LNCaP clone FGC (cell line): ENCODE results near the gene SEC22A.

ENCODE experiments used
- DNase-seq: peaks from one replicate; pipeline ENCODE4 v3.0.0-alpha.2; 2011; ENCODE audit warnings: low read depth
- H3K4me3 ChIP-seq: 2 replicates; pipeline ENCODE4 v1.5.1; 2011; ENCODE audit warnings: mild to moderate bottlenecking, low read depth, low read length, control low read depth
- TF ChIP-seq, protein P1 (sequence below): IDR thresholded peaks from 2 replicates; pipeline ENCODE4 v1.5.1; 2012; ENCODE audit warnings: mild to moderate bottlenecking; ENCODE audit not compliant: control insufficient read depth, insufficient read depth; ENCODE audit errors: extremely low read depth

The SEC22A gene

DNA sequence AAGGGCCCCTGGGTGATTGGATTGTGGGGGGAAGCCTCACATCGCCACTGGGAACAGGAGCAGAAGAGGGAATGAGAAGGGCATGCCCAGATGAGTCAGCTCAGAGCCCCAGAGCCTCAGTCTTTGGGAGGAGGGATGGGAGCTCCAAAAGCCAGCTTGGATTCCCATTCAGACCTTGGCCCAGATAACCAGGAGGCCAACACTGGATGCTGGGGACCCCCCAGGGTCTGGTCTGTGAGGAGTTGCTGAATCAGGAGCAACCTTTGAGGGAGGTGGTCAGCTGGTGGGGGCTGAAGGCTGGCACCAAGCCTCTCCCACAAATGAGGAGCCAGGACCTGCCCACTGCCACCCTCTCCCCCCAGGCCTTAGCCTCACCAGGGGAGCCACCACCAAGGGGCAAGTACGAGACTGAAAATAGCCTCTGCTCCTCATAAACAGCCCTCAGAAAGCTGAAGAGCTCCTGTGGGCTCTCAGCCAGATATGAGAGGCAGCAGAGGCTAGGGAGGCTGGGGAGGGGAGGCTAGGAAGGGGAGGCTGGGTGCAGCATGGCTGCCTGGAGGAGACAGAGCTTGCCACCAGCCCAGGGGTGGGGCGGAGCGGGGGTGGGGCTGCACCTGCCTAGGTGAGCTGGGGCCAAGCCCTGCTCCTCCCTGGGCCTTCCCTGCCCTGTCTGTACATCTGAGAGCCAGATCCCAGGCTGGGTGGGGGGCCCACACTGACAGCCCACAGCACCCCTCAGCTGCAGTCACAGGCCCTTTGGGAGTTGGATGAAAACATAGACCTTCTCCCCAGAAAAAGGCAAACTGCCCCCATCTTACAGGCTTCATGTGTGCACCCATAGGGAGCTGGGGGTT, 99.8 kb downstream of the SEC22A start:
- DNase-seq = no peak
- TF ChIP-seq, protein P1, sequence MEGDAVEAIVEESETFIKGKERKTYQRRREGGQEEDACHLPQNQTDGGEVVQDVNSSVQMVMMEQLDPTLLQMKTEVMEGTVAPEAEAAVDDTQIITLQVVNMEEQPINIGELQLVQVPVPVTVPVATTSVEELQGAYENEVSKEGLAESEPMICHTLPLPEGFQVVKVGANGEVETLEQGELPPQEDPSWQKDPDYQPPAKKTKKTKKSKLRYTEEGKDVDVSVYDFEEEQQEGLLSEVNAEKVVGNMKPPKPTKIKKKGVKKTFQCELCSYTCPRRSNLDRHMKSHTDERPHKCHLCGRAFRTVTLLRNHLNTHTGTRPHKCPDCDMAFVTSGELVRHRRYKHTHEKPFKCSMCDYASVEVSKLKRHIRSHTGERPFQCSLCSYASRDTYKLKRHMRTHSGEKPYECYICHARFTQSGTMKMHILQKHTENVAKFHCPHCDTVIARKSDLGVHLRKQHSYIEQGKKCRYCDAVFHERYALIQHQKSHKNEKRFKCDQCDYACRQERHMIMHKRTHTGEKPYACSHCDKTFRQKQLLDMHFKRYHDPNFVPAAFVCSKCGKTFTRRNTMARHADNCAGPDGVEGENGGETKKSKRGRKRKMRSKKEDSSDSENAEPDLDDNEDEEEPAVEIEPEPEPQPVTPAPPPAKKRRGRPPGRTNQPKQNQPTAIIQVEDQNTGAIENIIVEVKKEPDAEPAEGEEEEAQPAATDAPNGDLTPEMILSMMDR = no peak
- no peak overlapping the region for H3K4me3 ChIP-seq

DNA sequence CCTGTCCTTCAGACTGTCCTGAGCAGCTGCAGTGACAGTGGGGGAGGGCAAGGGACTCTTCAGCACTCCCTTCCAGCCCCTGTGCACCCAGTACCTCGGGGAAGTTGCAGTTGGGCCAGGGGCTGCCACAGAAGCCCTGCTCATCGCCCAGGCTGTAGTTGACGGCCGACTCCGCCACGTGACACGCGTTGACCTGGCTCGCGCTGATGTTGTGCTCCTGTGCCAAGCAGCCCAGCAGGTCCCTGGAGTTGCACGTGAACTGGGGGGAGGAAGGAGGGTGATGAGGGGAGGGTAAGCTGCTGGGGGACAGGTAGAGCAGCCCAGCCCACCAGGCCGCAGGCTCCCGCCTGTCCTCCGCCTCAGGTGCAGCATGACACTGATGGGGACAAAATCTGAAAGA, 101.2 kb downstream of the SEC22A start:
- TF ChIP-seq, protein P1 = no peak
- no peak for DNase-seq
- no peak overlapping the region for H3K4me3 ChIP-seq

DNA sequence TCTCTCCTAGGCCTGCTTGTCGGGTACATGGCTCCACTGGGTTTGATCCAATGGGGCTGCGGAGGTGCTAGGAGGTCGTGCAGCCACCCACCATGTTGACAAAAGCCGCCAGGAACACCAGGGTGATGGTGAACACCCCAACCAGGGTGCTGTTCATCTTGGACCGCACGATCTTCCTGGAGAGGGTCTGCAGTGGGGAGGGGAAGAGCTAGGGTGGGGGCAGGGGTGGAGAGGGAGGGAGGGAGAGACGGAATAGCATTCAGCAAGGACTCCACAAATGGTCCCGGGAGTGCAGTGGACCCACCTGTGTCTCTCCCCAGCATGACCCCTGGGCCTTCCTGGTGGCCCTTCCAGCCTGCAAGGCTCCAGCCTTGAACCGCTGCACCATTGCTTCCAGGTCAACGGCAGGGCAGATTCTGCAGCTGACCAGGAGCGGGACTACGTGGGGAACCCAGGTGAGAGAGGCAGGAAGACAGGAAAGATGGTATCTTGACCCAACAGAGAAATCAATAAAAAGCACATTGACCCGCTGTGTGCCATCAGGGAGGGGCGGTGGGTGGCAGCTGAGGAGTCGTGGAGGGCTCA, 102.3 kb downstream of the SEC22A start:
- H3K4me3 ChIP-seq = no peak overlapping the region
- TF ChIP-seq, protein P1 = no peak
- no peak for DNase-seq

DNA sequence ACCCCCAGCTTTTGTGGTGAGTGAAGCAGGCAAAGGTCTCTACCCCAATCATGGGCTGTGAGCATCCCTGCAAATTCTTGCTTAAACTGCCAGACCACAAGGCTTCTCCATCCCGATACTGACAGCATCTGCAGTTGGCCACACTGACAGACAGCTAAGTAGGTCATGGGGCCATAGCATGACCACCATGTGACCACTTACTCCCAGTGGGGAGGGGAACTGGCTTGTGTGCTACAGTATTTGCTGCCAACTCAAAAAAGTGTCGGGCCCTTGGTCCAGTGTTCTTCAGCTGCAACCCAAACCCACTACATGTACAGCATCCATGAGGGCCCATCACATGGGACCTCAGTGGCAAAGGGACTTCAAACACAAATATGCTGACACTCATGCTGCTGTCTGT, 103.4 kb downstream of the SEC22A start:
- TF ChIP-seq, protein P1 = no peak
- DNase-seq = no peak
- no peak overlapping the region for H3K4me3 ChIP-seq

DNA sequence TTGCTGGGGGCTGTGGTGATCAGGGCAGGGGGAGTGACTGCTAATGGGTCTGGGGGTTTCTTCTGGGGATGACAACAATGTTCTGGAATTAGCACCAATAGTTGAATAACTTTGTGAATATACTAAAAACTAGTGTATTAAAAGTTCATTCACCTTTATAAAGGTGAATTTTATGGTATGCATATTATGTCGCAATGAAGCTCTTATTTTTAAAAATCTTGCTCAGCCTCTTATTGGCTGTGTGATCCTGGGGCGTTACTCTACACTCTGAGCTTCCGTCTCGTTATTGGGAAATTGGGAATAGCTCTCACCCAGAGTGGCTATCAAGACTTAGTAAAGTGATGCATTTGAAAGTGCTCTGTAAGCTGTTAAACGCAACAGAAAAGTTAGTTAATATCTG, 105.3 kb downstream of the SEC22A start:
- no peak for DNase-seq
- H3K4me3 ChIP-seq = no peak overlapping the region
- TF ChIP-seq, protein P1 = no peak

DNA sequence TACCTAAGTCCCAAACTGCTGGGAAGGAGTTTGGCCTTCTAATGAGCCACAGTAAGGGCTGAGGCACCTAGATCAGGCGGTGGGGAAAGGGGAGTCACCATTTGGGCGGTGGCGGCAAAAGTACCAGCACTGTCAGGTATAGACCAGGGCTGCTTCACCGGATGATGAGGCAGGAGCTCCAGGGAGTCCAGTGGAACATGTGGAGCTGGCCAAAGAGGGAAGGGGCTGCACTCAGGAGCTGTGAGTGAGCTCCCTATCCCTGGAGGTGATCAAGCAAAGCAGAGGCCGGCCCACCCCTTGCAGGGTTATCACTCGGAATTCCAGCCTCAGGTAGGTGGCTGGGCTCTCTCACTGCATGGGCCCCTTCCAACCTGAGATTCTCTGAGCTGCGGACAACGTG, 108.4 kb downstream of the SEC22A start:
- no peak for DNase-seq
- H3K4me3 ChIP-seq = no peak overlapping the region
- TF ChIP-seq, protein P1 = no peak
